Activated T-helper 9 cell treated with anti-CD3 and anti-CD28 coated beads, Interleukin-2, amount 50 U/mL, for 16 hours (primary cell): Measurements from ENCODE around the gene SELENOI.
"Not testable (repeated sequence)": the region's sequence is repeated elsewhere in the genome, so short reads cannot be mapped to it uniquely, and the experiment has no call there.

ENCODE experiments used
- DNase-seq: peaks from one replicate; pipeline ENCODE4 v3.0.0-alpha.2; 2020; ENCODE audit warnings: low read depth

Gene SELENOI

GRCh38 chr2:26327291-26328272, 18.4 kb upstream of the SELENOI start:
- DNase-seq, result no peak

- DNase-seq, result not testable (repeated sequence)
These were observed 16.9 kb upstream of the SELENOI start for GRCh38 chr2:26329083-26329482.

- DNase-seq, result peak; percentile 69
These were observed 15.8 kb upstream of the SELENOI start for GRCh38 chr2:26330114-26330549.

- DNase-seq, result no peak
These were observed 15.3 kb upstream of the SELENOI start for GRCh38 chr2:26330604-26331003.

GRCh38 chr2:26331321-26331720, 14.6 kb upstream of the SELENOI start:
- DNase-seq, result not testable (repeated sequence)

- DNase-seq, result no peak
These were observed 12.7 kb upstream of the SELENOI start for GRCh38 chr2:26333293-26333692.

GRCh38 chr2:26335231-26335630, 10.7 kb upstream of the SELENOI start:
- DNase-seq, result no peak

GRCh38 chr2:26336719-26337118, 9.2 kb upstream of the SELENOI start:
- no peak for DNase-seq

GRCh38 chr2:26337298-26337697, 8.6 kb upstream of the SELENOI start:
- no peak for DNase-seq

GRCh38 chr2:26340831-26341230, 5.1 kb upstream of the SELENOI start:
- no peak for DNase-seq

- no peak for DNase-seq
These were observed 1.2 kb upstream of the SELENOI start for GRCh38 chr2:26344581-26345282.

GRCh38 chr2:26345283-26345544, 729 bp upstream of the SELENOI start:
- no peak for DNase-seq

GRCh38 chr2:26346454-26347053, 611 bp downstream of the SELENOI start, which contains the start of gene ADGRF3:
Gene ADGRF3 (minus strand): TSS chr2:26346789. CDS start chr2:26346234, 555 bp downstream.
- DNase-seq, result peak; percentile 33

- DNase-seq, result no peak
These were observed 1.4 kb downstream of the SELENOI start for GRCh38 chr2:26347286-26347865.

- DNase-seq, result no peak
These were observed 3.7 kb downstream of the SELENOI start for GRCh38 chr2:26349690-26350089.

- DNase-seq, result no peak
These were observed 5.6 kb downstream of the SELENOI start for GRCh38 chr2:26351375-26352090.

GRCh38 chr2:26352892-26353291, 6.9 kb downstream of the SELENOI start:
- no peak for DNase-seq

GRCh38 chr2:26354469-26354868, 8.5 kb downstream of the SELENOI start:
- DNase-seq, result not testable (repeated sequence)

GRCh38 chr2:26355038-26355995, 9.4 kb downstream of the SELENOI start:
- DNase-seq, result no peak

GRCh38 chr2:26356111-26356510, 10.2 kb downstream of the SELENOI start:
- DNase-seq, result no peak

GRCh38 chr2:26356771-26357170, 10.8 kb downstream of the SELENOI start:
- DNase-seq, result no peak
